ENCODE data around the gene IL20RA. TPM values are rescaled to one million over a fixed set of nuclear protein-coding genes. Genes with fewer than 3 reads are reported as not detected.

Gene IL20RA
- polyA plus RNA-seq, 3 donors = not detected

DNA sequence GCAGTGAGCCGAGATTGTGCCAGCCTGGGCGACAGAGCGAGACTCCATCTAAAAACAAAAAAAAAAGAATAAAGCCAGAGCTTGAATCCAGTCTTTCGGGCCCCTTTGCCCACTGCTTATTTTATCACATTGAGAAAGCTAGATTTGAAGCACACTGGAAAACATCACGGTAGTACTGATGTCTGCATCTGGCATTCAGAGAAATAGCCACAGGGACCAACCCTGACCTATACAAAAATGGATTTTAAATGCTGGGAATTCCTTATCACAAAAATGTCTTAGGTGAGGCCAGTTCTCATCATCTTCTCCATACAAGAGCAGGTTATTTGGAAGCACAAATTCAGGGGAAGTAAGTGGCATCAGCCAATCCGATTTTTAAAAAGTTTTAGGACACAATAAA, 73.2 kb downstream of the IL20RA start:
- Histone ChIP-seq H3K27me3 (ENCODE audit: control insufficient read depth in 2 of 2, insufficient read depth in 2 of 2, low read length in 2 of 2) (peaks cover 0 to 2% of the 10 kb centered on the region in 2 donors), H3K36me3 (replicated peaks in 1 of 2; ENCODE audit: control insufficient read depth in 1 of 2, insufficient read depth in 2 of 2, low read length in 2 of 2) (no peaks in the 10 kb centered on the region), H3K27ac (ENCODE audit: low read depth in 1 of 2, low read length in 2 of 2) (no peak overlapping the region), H3K4me3 (replicated peaks in 1 of 3; ENCODE audit: low read depth in 2 of 3, low read length in 3 of 3) (no peak overlapping the region), H3K79me2 (ENCODE audit: insufficient read depth, low read length) (no peaks in the 10 kb centered on the region), H4K20me1 (ENCODE audit: insufficient read depth, low read length) (no peaks in the 10 kb centered on the region), H3K4me2 (replicated peaks; ENCODE audit: extremely low read depth, low read length, poor library complexity, severe bottlenecking) (no peak overlapping the region), H3K9me3 (replicated peaks in 1 of 2; ENCODE audit: control insufficient read depth in 1 of 2, insufficient read depth in 1 of 2, low read length in 2 of 2) (no peaks in the 10 kb centered on the region), H3K4me1 (ENCODE audit: control insufficient read depth in 1 of 2, insufficient read depth in 2 of 2, low read length in 2 of 2) (no peaks in the 10 kb centered on the region), H2AFZ (ENCODE audit: insufficient read depth, low read depth, low read length, poor library complexity, severe bottlenecking) (no peak overlapping the region), H3K9ac (ENCODE audit: insufficient read depth, low read length, poor library complexity, severe bottlenecking) (no peak overlapping the region)
- Mint-ChIP-seq H3K27ac (no peak overlapping the region), H3K36me3 (no peaks in the 10 kb centered on the region), H3K27me3 (ENCODE audit: low read depth in 3 of 3) (peaks cover 6 to 28% (median 12%) of the 10 kb centered on the region in 3 donors), H3K4me1 (peaks cover 5% of the 10 kb centered on the region), H3K4me3 (no peak overlapping the region), H3K9me3 (no peaks in the 10 kb centered on the region)
- intact Hi-C loops (cut with micrococcal nuclease) = no loop called here
- DNase-seq = no peak
- TF ChIP-seq, protein P1, sequence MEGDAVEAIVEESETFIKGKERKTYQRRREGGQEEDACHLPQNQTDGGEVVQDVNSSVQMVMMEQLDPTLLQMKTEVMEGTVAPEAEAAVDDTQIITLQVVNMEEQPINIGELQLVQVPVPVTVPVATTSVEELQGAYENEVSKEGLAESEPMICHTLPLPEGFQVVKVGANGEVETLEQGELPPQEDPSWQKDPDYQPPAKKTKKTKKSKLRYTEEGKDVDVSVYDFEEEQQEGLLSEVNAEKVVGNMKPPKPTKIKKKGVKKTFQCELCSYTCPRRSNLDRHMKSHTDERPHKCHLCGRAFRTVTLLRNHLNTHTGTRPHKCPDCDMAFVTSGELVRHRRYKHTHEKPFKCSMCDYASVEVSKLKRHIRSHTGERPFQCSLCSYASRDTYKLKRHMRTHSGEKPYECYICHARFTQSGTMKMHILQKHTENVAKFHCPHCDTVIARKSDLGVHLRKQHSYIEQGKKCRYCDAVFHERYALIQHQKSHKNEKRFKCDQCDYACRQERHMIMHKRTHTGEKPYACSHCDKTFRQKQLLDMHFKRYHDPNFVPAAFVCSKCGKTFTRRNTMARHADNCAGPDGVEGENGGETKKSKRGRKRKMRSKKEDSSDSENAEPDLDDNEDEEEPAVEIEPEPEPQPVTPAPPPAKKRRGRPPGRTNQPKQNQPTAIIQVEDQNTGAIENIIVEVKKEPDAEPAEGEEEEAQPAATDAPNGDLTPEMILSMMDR (IDR thresholded peaks at IDR 0.05) = no peak
- WGBS (ENCODE audit: insufficient coverage) = 90% methylated on average over 5 of the region's 6 CpGs

DNA sequence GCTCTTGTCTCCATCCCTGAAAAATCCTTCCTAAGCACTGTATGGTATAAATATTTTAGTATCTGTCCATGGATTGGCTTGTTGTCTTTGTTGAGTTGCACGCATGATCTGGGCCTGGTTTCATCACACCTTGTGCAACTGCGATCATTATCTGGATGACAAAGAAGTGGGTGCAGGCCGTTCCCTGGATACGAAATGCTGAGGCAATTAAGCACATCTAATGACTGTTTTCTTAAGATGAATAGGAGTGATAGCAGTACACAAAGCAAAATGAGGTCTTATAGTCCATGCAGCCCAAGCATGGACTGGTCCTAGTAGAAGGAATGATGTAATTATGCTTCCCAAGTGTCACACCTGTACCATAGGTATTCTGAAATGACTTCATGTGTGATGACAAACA, 74.8 kb downstream of the IL20RA start:
- Mint-ChIP-seq H3K27ac (no peak overlapping the region), H3K27me3 (ENCODE audit: low read depth in 3 of 3) (peaks cover 10 to 38% (median 12%) of the 10 kb centered on the region in 3 donors), H3K4me1 (peaks cover 3% of the 10 kb centered on the region)

More for the DNA sequence above, 74.8 kb downstream of the IL20RA start:
- WGBS (ENCODE audit: insufficient coverage) = 86% methylated on average over 1 of the region's 4 CpGs
- Histone ChIP-seq H3K4me2 (replicated peaks; ENCODE audit: extremely low read depth, low read length, poor library complexity, severe bottlenecking) (no peak overlapping the region), H3K27me3 (ENCODE audit: control insufficient read depth in 2 of 2, insufficient read depth in 2 of 2, low read length in 2 of 2) (peaks cover 0 to 5% of the 10 kb centered on the region in 2 donors), H3K4me1 (ENCODE audit: control insufficient read depth in 1 of 2, insufficient read depth in 2 of 2, low read length in 2 of 2) (no peaks in the 10 kb centered on the region), H3K9ac (ENCODE audit: insufficient read depth, low read length, poor library complexity, severe bottlenecking) (no peak overlapping the region), H2AFZ (ENCODE audit: insufficient read depth, low read depth, low read length, poor library complexity, severe bottlenecking) (no peak overlapping the region), H3K4me3 (replicated peaks in 1 of 3; ENCODE audit: low read depth in 2 of 3, low read length in 3 of 3) (no peak overlapping the region), H4K20me1 (ENCODE audit: insufficient read depth, low read length) (no peaks in the 10 kb centered on the region), H3K79me2 (ENCODE audit: insufficient read depth, low read length) (no peaks in the 10 kb centered on the region), H3K36me3 (replicated peaks in 1 of 2; ENCODE audit: control insufficient read depth in 1 of 2, insufficient read depth in 2 of 2, low read length in 2 of 2) (no peaks in the 10 kb centered on the region), H3K27ac (ENCODE audit: low read depth in 1 of 2, low read length in 2 of 2) (no peak overlapping the region), H3K9me3 (replicated peaks in 1 of 2; ENCODE audit: control insufficient read depth in 1 of 2, insufficient read depth in 1 of 2, low read length in 2 of 2) (no peaks in the 10 kb centered on the region)
- H3K9me3 Mint-ChIP-seq = no peaks in the 10 kb centered on the region
- H3K4me3 Mint-ChIP-seq = no peak overlapping the region
- TF ChIP-seq, protein P1 (IDR thresholded peaks at IDR 0.05) = no peak
- DNase-seq = no peak
- intact Hi-C loops (cut with micrococcal nuclease) = loop anchor here (2.0 to 5.0 kb wide), 2 partner anchors 671 to 672 kb away; no protein-coding TSS in a partner anchor
- no peaks in the 10 kb centered on the region for H3K36me3 Mint-ChIP-seq

All from CD14-positive monocyte (primary cell).